Panc1 (cell line): ENCODE results near the gene SLC2A5. TPM values are rescaled to one million over a fixed set of nuclear protein-coding genes. Genes with fewer than 3 reads are reported as not detected.

ENCODE experiments used
- ATAC-seq: fragments of 200-7000 bp; cut with Tn5 transposase; 2 replicates; pipeline ENCODE4 v1.9.1; 2020; ENCODE audit warnings: mild to moderate bottlenecking, moderate library complexity
- BruUV-seq: library from RNA; stranded (reverse); fragments of 400-500 nt; replicated peaks from 2 replicates; lab custom pipeline; 2021; lab: Mats Ljungman, UMichigan
- CTCF ChIA-PET: fragments of 300-600 bp; sonication (Branson Sonifier 250); formaldehyde crosslinking; loops from one replicate; lab custom pipeline; 2022; ENCODE audit warnings: antibody characterized with exemption; lab: Charles Lee
- POLR2A ChIA-PET: fragments of 300-600 bp; sonication (Branson Sonifier 250); formaldehyde crosslinking; loops from one replicate; lab custom pipeline; 2022; ENCODE audit warnings: antibody characterized with exemption; lab: Charles Lee
- DNase-seq: peaks from one replicate; pipeline ENCODE4 v3.0.0-alpha.2; 2010; ENCODE audit warnings: low read depth, low spot score
- H3K27ac ChIP-seq: 2 replicates; pipeline ENCODE4 v1.5.1; 2011; ENCODE audit warnings: mild to moderate bottlenecking, low read length, inconsistent platforms
- H3K27me3 ChIP-seq: fragments of 200-500 bp; sonication (Bioruptor generic); 2 replicates; pipeline ENCODE4 v1.6.0; 2014; ENCODE audit warnings: low read length, inconsistent platforms; ENCODE audit not compliant: control insufficient read depth, insufficient read depth
- H3K36me3 ChIP-seq: fragments of 200-500 bp; sonication (Bioruptor generic); 2 replicates; pipeline ENCODE4 v1.5.1; 2014; ENCODE audit warnings: inconsistent platforms, mild to moderate bottlenecking, low read length, moderate library complexity; ENCODE audit not compliant: control insufficient read depth, insufficient read depth
- H3K4me1 ChIP-seq: 2 replicates; pipeline ENCODE4 v1.5.1; 2011; ENCODE audit warnings: inconsistent platforms, mild to moderate bottlenecking, low read length, moderate library complexity; ENCODE audit not compliant: control insufficient read depth, insufficient read depth
- H3K4me3 ChIP-seq, 2 experiments: 2 replicates each; pipeline ENCODE4 v1.5.1; 2011 to 2012; ENCODE audit warnings: low read depth in 2 of 2, low read length in 2 of 2, mild to moderate bottlenecking in 2 of 2, inconsistent platforms in 1 of 2, moderate library complexity in 1 of 2
- H3K9me3 ChIP-seq: fragments of 200-500 bp; sonication (Bioruptor generic); 2 replicates; pipeline ENCODE4 v1.5.1; 2014; ENCODE audit warnings: low read depth, mild to moderate bottlenecking, inconsistent platforms, low read length, moderate library complexity; ENCODE audit not compliant: control insufficient read depth, insufficient read depth
- CTCF ChIP-seq: fragments of 450-650 bp; IDR thresholded peaks from 2 replicates; pipeline ENCODE4 v1.5.1; 2017; ENCODE audit warnings: mild to moderate bottlenecking
- POLR2AphosphoS5 ChIP-seq: IDR thresholded peaks from 2 replicates; pipeline ENCODE4 v1.6.1; 2012; ENCODE audit warnings: mild to moderate bottlenecking, low read depth, low read length, moderate library complexity
- REST ChIP-seq, 2 experiments: IDR thresholded peaks; 2 replicates each; pipeline ENCODE4 v1.6.1; 2011 to 2012; ENCODE audit warnings: low read depth in 2 of 2, control low read depth in 1 of 2, low read length in 1 of 2, mild to moderate bottlenecking in 1 of 2, moderate library complexity in 1 of 2; ENCODE audit not compliant: insufficient read depth in 1 of 2
- SIN3A ChIP-seq: IDR thresholded peaks from 2 replicates; pipeline ENCODE4 v1.6.1; 2012; ENCODE audit warnings: low read depth, mild to moderate bottlenecking, low read length, moderate library complexity, borderline replicate concordance; ENCODE audit not compliant: insufficient read depth
- TCF7L2 ChIP-seq: IDR thresholded peaks from 2 replicates; pipeline ENCODE4 v1.6.1; 2011; ENCODE audit warnings: mild to moderate bottlenecking, low read depth, low read length, inconsistent platforms
- in situ Hi-C: cut with HindIII; loops from 2 replicates; pipeline ENCODE4 v1.10.0; 2016; ENCODE audit warnings: low sequenced_read_pairs, low pct_unique_long_range_greater_than_20kb
- intact Hi-C: fragments of 100-400 bp; cut with micrococcal nuclease; formaldehyde crosslinking; loops from one replicate; pipeline ENCODE4 v1.10.0; 2022; ENCODE audit not compliant: unreplicated experiment
- total RNA-seq: library from RNA; stranded (reverse); gene quantifications from one replicate; pipeline ENCODE4 v1.2.1, GENCODE V29; 2021; ENCODE audit not compliant: unreplicated experiment

Gene SLC2A5
- total RNA-seq, 1 experiment from 2014 or later = 0.26 TPM

GRCh38 chr1:9061252-9061960 is 8.0 kb downstream of the SLC2A5 start:
- Histone ChIP-seq H3K4me1 (no peaks in the 10 kb centered on the region), H3K27ac (no peak overlapping the region), H3K4me3 (no peak overlapping the region), H3K27me3 (no peaks in the 10 kb centered on the region), H3K36me3 (no peaks in the 10 kb centered on the region), H3K9me3 (no peaks in the 10 kb centered on the region)
- BruUV-seq = no TSS peak
- ChIA-PET CTCF (interaction anchor here (0.7 kb wide), 1 partner anchor 588 kb away, joined by 3 read pairs; no protein-coding TSS in a partner anchor), POLR2A (no interaction called here)
- ATAC-seq (no peak), DNase-seq (no peak)
- in situ Hi-C loops = no loop called here
- intact Hi-C loops = no loop called here
- TF ChIP-seq REST (IDR thresholded peaks at IDR 0.05; ENCODE audit: insufficient read depth in 1 of 2, low read depth in 2 of 2, low read length in 1 of 2) = no peak
- TF ChIP-seq SIN3A = no peak
- TF ChIP-seq POLR2AphosphoS5 = no peak
- TF ChIP-seq CTCF = no peak
- TF ChIP-seq TCF7L2 = no peak

GRCh38 chr1:9059891-9060744 is 9.3 kb downstream of the SLC2A5 start:
- TF ChIP-seq TCF7L2 (no peak), POLR2AphosphoS5 (no peak), REST (IDR thresholded peaks at IDR 0.05; ENCODE audit: insufficient read depth in 1 of 2, low read depth in 2 of 2, low read length in 1 of 2) (no peak), SIN3A (no peak), CTCF (no peak)
- no TSS peak for BruUV-seq
- no peaks in the 10 kb centered on the region for H3K4me1 ChIP-seq
- ATAC-seq (no peak), DNase-seq (no peak)
- H3K27me3 ChIP-seq = no peaks in the 10 kb centered on the region
- no peak overlapping the region for H3K27ac ChIP-seq
- intact Hi-C loops = no loop called here
- no peaks in the 10 kb centered on the region for H3K9me3 ChIP-seq
- no peaks in the 10 kb centered on the region for H3K36me3 ChIP-seq
- POLR2A ChIA-PET = no interaction called here
- CTCF ChIA-PET = interaction anchor here (0.6 kb wide), 1 partner anchor 14 kb away, joined by 8 read pairs; no protein-coding TSS in a partner anchor
- in situ Hi-C loops = no loop called here
- H3K4me3 ChIP-seq = no peak overlapping the region
